GM20000 (cell line): ENCODE measurements around the gene SGPP1.
"Not testable (repeated sequence)": the region's sequence is repeated elsewhere in the genome, so short reads cannot be mapped to it uniquely, and the experiment has no call there.

Source experiments
- DNase-seq: peaks from one replicate; pipeline ENCODE4 v3.0.0; 2012; ENCODE audit warnings: low spot score
- TF ChIP-seq, protein P1 (sequence below): IDR thresholded peaks from 2 replicates; pipeline ENCODE4 v1.5.1; 2012; ENCODE audit warnings: mild to moderate bottlenecking, control low read depth; ENCODE audit errors: extremely low read depth, missing control alignments

SGPP1 gene

DNA sequence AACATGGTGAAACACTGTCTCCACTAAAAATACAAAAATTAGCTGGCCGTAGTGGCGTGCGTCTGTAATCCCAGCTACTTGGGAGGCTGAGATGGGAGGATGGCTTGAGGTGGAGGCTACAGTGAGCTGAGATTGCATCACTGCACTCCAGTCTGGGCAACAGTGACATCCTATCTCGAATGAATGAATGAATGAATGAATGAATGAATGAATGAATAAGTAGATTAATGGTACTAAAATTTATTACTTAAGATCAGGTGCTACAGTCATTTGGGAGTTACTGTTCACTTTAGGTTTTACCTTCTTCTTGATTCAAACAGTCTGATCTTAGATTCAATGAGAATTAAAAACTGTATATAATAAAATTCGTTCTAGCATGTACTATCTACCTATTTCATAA is 54.6 kb downstream of the SGPP1 start:
- no peak for DNase-seq
- TF ChIP-seq, protein P1, sequence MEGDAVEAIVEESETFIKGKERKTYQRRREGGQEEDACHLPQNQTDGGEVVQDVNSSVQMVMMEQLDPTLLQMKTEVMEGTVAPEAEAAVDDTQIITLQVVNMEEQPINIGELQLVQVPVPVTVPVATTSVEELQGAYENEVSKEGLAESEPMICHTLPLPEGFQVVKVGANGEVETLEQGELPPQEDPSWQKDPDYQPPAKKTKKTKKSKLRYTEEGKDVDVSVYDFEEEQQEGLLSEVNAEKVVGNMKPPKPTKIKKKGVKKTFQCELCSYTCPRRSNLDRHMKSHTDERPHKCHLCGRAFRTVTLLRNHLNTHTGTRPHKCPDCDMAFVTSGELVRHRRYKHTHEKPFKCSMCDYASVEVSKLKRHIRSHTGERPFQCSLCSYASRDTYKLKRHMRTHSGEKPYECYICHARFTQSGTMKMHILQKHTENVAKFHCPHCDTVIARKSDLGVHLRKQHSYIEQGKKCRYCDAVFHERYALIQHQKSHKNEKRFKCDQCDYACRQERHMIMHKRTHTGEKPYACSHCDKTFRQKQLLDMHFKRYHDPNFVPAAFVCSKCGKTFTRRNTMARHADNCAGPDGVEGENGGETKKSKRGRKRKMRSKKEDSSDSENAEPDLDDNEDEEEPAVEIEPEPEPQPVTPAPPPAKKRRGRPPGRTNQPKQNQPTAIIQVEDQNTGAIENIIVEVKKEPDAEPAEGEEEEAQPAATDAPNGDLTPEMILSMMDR: no peak

DNA sequence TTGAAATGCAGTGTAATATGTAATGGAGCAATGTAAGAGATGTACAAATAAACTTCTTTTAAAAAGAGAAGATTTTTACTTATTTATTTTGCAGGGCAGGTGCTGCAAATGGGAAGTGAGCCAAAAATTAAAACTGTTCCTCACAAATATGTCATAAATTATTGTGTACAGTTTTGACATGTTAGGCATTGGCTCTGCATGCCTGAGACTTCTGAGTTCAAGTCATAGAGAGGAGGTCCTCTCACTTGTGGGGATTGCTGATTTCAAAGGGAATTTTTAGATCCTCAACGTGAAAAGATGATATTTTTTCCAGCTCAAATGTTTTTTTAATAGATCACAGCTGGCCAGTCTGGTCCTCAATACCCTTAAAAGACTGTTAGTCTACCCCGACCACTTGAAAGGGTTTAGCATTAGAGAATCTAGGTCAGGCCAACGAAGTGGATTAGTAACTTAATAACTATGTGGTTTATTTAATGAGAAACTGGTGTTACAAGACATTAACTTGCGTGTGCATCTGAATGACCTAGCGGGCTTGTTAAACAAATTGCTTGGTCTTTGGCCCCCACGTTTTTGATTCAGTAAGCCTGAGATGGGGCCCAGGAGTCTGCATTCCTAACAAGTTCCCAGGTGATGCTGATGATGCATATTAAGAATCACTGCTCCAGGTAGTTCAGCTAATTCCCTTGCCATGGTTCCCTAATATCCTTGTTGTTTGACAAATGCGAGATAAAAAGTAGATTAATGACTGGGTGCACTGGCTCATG is 55.3 kb downstream of the SGPP1 start:
- DNase-seq: no peak
- TF ChIP-seq, protein P1: no peak

DNA sequence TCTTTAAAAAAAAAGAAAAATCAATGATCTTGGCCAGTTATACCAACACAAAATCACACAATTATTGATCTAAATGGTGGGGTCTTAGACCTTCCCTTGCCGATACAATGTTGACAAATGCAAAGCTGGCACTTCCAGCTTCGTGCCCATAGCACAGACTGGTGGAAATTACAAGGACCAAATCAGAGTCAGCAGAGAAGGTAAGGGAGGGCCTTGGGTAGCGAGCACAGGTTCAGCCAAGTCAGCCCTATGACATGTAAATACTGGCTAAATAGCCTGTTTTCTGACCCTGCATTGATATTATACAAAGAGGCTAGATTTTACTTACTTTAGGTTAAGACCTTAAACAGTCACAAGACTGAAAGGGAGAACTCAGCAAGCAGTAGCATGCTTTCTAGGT is 55.9 kb downstream of the SGPP1 start:
- DNase-seq: no peak

DNA sequence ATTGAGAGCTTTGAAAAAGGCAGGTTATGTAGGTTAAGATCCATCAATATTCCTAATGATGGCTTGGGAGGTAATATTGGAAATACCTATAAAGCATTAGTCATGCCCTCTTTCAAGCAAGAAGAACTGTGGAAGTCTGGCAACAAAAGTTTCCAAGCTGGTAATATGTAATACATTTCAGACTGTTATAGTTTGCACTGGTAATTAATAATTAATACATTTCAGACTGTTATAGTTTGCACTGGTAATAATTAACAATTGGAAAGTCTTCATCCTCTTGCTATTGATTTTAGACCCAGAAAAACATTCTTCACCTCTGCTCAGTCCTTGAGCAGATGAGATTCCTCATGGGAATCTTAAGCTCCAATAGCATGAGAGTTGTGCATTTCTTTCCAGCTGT is 57.2 kb downstream of the SGPP1 start:
- no peak for DNase-seq
- TF ChIP-seq, protein P1: no peak

More for the DNA sequence above, 55.9 kb downstream of the SGPP1 start:
- TF ChIP-seq, protein P1: no peak

DNA sequence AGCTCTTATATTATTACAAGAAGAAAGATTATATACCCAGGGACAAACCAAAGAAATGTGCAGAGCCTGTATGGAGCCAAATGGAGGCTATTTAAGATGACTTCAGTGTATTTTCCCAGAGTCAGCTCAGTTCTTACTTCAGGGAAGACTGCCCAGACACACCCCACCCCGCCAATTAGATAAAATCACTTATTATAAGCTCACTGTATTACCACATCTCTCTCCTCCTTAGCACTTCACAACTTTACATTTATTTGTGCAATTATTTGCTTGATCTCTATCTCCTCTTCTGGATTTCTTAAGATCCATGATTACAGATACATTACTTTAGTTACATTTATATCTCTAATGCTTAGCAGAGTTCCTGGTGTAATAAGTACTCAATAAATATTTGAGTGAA is 61.5 kb downstream of the SGPP1 start:
- TF ChIP-seq, protein P1: no peak
- no peak for DNase-seq

DNA sequence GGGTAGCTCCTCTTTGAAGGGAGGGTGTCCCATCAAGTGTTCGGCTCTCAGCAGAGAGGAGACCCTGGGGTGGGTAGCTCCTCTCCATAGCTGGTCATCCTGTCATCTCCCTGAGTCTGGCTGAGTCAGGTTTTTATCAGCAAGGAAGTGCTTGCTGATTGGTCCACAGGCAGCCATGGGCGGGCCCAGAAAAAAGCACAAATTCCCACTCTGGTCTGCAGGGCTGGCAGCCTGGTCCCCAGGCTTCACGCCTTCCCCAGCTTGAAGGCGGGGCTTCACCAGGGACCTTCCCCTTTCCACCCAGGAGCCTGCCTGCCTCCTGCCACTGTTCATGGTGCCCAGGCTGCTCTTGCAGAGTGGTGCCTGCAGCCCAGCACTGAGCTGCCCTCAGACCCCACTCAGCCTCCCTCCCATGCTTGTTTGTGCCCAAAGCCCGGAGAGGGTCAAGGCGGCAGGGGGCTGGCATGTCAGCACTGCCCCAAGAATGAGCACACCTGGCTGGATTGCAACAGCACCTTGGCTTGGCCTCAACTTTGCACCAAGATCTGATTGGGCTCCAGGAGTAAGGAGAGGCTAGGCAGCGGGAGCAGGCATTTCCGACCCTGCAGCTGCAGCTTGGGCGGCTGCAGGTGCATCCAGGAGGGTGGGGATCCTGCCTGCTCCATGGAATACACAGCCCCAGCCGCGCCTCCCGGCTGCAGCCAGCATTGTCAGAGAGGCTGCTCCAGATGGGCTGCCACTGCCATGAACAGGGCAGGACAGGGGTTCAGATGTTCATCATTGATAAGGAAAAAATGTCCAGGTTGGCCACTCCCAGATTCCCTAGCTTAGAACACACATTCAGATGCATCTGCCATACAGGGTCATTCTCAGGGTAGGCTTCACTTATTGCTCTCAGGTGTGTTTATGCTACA is 64.2 kb downstream of the SGPP1 start:
- DNase-seq: no peak
- TF ChIP-seq, protein P1: no peak

DNA sequence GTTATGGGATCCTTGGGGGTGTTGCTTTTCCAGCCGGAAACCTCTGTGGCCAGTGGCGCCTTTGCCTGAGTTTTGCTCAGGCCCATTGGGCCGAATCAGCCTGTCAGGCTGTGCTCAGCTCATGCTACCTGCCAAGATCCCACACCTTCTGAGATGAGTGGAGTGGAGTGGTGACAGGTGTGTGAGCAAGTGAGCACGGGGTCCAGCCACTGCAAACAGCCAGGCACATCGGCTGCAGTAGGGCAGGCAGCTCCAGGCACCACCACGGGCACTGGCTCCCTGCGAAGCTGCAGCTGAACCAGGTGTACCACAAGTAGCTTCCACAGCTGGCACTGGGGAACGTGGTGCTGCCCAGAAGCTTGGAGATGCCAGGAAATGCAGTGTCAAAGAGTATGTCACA is 65.1 kb downstream of the SGPP1 start:
- TF ChIP-seq, protein P1: no peak
- DNase-seq: no peak

DNA sequence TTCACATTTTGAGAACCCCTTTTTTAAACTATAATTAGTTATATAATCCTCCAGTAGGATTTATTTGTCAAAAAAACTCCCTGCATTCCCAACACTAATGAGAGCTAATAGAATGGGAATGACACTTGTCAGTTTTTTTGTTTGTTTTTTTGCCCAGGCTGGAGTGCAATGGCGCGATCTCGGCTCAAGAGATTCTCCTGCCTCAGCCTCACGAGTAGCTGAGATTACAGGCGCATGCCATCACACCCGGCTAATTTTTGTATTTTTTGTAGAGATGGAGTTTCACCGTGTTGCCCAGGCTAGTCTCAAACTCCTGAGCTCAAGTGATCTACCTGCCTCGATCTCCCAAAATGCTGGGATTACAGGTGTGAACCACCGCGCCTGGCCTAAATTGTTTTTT is 66.0 kb downstream of the SGPP1 start:
- not testable (repeated sequence) for DNase-seq
